MG63 (cell line): ENCODE data around the gene OBSCN. TPM values are rescaled to one million over a fixed set of nuclear protein-coding genes. Genes with fewer than 3 reads are reported as not detected.

Experiments used
- DNase-seq: peaks from one replicate; pipeline ENCODE4 v3.0.0-alpha.2; 2020
- H3K27me3 ChIP-seq: fragments of 250-450 bp; sonication (Bioruptor Pico); 2 replicates; pipeline ENCODE4 v1.5.1; 2020; ENCODE audit warnings: mild to moderate bottlenecking, moderate library complexity
- H3K36me3 ChIP-seq: fragments of 250-450 bp; sonication (Bioruptor Pico); 2 replicates; pipeline ENCODE4 v1.5.1; 2020; ENCODE audit warnings: mild to moderate bottlenecking, moderate library complexity
- H3K4me3 ChIP-seq: fragments of 250-450 bp; sonication (Bioruptor Pico); 2 replicates; pipeline ENCODE4 v1.5.1; 2020; ENCODE audit warnings: mild to moderate bottlenecking, moderate library complexity
- H3K9me3 ChIP-seq: fragments of 250-450 bp; sonication (Bioruptor Pico); 2 replicates; pipeline ENCODE4 v1.5.1; 2020; ENCODE audit warnings: mild to moderate bottlenecking, moderate library complexity
- total RNA-seq: library from RNA; depleted of rRNA; stranded (reverse); fragments of >200 nt; shearing (Covaris generic); gene quantifications from 2 replicates; pipeline ENCODE4 v1.2.3, GENCODE V29; 2014; ENCODE audit warnings: low replicate concordance

The OBSCN gene
- total RNA-seq, 1 experiment from 2014 or later: 2.8 TPM

DNA sequence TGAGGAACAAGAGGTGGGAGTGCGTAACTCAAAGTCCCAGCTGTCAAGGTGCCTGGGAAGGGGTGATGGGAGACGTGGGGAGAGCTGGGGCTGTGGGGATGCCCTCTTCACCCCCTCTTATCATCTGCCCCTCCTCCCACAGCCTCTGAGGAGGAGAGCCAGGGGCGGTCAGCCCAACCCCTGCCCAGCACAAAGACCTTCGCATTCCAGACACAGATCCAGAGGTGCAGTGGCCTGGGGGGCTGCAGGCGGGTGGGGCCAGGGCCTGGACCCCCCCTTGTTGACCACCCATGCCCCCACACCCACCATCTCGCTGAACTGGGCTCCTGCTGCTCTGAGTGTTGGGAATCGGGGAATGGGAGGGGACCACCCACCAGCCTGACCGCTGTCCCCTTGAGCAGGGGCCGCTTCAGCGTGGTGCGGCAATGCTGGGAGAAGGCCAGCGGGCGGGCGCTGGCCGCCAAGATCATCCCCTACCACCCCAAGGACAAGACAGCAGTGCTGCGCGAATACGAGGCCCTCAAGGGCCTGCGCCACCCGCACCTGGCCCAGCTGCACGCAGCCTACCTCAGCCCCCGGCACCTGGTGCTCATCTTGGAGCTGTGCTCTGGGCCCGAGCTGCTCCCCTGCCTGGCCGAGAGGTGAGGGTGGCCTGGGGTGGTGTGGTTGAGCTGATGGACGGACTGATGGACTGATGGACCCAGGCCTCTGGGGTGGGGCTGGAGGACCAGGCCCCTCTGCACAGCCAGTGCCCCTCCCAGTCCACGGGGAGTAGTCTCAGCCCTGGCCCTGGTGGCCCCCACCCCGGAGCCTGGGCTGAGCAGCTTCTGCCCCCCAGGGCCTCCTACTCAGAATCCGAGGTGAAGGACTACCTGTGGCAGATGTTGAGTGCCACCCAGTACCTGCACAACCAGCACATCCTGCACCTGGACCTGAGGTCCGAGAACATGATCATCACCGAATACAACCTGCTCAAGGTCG lies 169.1 kb downstream of the OBSCN start:
- DNase-seq: no peak
- H3K9me3 ChIP-seq: no peaks in the 10 kb centered on the region
- no peak overlapping the region for H3K4me3 ChIP-seq
- no peaks in the 10 kb centered on the region for H3K36me3 ChIP-seq
- H3K27me3 ChIP-seq: no peaks in the 10 kb centered on the region

DNA sequence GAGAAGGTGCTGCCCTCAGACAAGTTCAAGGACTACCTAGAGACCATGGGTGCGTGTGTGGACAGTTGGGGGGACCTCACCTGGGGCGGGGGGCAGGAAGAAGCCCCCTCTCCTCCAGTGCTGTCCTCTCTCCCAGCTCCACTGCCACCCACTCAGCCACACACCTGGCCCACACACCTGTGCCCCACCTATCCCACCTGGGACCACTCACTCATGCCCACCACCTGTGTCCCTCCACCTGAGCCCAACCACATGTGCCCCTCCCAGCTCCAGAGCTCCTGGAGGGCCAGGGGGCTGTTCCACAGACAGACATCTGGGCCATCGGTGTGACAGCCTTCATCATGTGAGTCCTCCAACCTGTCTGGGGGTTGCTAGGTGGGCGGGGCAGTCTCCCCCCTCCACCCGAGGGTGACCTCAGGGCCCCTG lies 169.8 kb downstream of the OBSCN start:
- H3K4me3 ChIP-seq: no peak overlapping the region
- DNase-seq: no peak
- H3K27me3 ChIP-seq: no peaks in the 10 kb centered on the region
- no peaks in the 10 kb centered on the region for H3K36me3 ChIP-seq
- H3K9me3 ChIP-seq: no peaks in the 10 kb centered on the region

DNA sequence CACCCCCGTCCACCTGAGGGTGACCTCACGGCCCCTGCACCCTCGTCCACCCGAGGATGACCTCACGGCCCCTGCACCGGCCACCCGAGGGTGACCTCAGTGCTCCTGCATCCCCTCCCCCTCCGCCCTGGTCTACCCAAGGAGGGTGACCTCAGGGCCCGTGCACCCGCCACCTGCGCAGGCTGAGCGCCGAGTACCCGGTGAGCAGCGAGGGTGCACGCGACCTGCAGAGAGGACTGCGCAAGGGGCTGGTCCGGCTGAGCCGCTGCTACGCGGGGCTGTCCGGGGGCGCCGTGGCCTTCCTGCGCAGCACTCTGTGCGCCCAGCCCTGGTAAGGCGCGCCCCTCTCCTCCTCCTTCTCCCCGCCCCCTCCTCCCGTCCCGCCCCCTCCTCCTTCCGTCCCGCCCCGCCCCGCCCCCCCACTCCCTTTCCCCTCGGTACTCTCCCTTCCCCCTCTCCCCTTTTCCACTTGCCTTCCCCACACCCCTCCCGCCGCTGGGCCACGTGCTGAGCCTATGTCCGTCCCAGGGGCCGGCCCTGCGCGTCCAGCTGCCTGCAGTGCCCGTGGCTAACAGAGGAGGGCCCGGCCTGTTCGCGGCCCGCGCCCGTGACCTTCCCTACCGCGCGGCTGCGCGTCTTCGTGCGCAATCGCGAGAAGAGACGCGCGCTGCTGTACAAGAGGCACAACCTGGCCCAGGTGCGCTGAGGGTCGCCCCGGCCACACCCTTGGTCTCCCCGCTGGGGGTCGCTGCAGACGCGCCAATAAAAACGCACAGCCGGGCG lies 170.4 kb downstream of the OBSCN start:
- Histone ChIP-seq H3K36me3 (no peaks in the 10 kb centered on the region), H3K4me3 (peak overlapping the region; percentile 35), H3K9me3 (no peaks in the 10 kb centered on the region), H3K27me3 (no peaks in the 10 kb centered on the region)
- DNase-seq: peak; percentile 71

DNA sequence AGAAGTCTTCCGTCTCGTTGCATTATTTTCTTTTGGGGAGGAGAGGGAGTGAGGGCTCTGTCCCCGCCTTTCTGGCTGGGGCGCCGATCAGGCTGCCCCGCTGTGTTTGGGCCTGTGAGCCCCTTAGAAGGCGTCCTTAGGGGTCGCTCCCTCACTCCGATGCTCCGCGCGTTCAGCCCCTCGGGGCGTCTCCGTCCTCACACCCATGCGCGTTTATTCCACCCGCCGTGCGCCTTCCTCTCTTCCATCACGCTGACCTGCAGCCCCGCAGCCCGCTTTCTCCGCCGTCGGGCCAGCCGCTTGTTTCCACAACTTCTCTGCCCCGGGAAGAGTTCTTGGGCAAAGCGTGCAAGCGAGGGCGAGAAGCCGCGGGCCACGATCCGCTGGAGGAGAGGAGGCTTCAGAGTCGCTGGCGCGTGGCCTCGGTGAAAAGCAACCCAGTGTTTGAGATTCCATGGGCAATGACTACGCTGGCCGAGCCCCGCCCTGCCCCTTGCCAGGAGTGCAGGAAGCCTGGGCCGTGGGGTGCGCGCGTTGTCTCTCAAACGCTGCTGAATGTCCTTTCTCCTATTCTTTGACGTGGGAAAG lies 171.1 kb downstream of the OBSCN start:
- H3K9me3 ChIP-seq: no peaks in the 10 kb centered on the region
- DNase-seq: peak; percentile 23
- H3K27me3 ChIP-seq: no peaks in the 10 kb centered on the region
- H3K36me3 ChIP-seq: no peaks in the 10 kb centered on the region
- peak overlapping the region; percentile 35 for H3K4me3 ChIP-seq

DNA sequence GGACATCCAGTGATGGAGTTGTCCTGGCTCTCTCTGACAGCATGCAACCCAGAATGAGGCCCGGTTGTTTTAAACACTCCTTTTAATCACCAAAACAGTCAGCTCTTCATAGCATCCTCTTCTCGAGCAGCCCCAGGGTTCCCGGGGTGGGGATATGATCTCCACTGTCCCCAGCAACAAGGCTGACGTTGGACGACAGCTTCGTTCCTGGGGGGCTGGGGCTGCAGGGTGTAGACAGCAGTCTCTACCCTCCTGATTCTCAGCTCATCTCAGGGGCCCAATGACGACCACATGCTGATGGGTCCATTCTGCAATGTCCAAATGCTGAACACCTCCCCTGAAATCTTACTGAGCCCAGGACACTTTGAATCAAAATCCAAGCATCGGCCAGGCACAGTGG lies 171.8 kb downstream of the OBSCN start:
- Histone ChIP-seq H3K36me3 (no peaks in the 10 kb centered on the region), H3K27me3 (no peaks in the 10 kb centered on the region), H3K4me3 (no peak overlapping the region), H3K9me3 (no peaks in the 10 kb centered on the region)
- no peak for DNase-seq

DNA sequence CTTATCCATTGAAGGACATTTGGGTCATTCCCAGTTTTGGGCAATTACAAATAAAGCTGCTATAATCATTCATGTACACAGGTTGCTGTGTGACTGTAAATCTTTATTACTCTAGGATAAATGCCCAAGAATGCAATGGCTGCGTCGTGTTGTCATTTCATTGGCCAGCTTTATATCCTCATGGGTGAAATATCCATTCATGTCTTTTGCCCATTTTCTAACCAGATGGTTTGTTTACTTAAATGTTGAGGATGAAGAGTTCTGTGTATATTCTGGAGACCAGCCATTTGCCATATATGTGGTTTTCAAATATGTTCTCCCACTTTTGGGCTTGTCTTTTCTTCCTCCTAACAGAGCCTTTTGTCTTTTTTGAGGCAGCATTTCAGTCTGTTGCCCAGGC lies 173.5 kb downstream of the OBSCN start:
- peak; percentile 51 for DNase-seq
- Histone ChIP-seq H3K27me3 (no peaks in the 10 kb centered on the region), H3K9me3 (no peaks in the 10 kb centered on the region), H3K36me3 (no peaks in the 10 kb centered on the region), H3K4me3 (no peak overlapping the region)

DNA sequence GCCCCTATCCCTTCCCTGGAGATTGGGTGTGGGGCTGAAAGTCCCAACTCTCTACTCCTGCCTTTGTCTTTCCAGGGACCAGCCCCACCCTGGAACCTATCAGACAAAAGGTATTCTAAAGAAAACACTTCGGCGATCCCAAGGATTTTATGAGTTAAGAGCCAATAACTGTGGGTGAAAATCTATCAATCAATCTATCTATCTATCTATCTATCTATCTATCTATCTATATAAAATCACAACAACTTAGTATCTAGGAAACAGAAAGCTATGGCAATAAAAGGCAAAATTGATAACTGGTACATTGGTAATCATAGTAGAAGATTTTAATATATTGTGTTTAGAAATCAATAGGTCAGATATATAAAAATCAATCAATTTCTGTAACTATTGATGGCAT lies 175.9 kb downstream of the OBSCN start:
- Histone ChIP-seq H3K4me3 (no peak overlapping the region), H3K9me3 (no peaks in the 10 kb centered on the region), H3K36me3 (no peaks in the 10 kb centered on the region), H3K27me3 (no peaks in the 10 kb centered on the region)
- DNase-seq: no peak

DNA sequence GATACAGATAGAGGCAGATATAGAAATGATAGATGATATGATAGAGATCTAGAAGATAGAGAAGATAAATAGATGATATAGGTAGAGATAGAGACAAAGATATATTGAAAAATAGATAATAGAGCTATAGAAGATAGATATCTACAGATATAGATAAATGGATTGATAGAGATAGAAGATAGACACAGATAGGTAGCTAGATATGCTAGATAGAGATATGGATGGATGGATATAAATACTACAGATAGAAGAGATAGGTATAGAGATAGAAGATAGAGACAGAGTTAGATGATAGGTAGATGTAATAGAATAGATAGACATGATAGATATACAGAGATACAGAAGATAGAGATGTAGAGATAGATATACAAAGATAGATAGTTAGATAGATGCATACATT lies 177.4 kb downstream of the OBSCN start:
- no peak overlapping the region for H3K4me3 ChIP-seq
- no peaks in the 10 kb centered on the region for H3K27me3 ChIP-seq
- no peaks in the 10 kb centered on the region for H3K9me3 ChIP-seq
- no peak for DNase-seq
- H3K36me3 ChIP-seq: no peaks in the 10 kb centered on the region

DNA sequence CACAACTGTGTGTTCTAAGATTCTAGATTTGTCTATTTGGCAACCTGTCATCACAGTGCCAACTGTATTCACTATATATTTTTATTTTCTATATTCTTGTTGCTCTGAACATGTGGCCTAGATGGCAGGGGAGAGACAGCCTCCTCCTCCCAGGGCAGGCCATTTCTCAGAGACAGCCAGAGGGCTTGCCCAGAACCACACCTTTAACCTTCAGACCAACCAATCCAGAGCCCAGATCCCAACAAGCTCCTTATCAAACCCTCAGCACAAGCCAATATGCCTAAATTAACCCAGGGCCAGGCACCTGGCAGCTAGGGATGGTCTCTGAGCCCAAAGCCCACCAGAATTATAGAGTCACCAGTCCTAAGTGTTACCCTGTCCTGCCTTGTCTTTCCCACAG lies 179.5 kb downstream of the OBSCN start:
- no peaks in the 10 kb centered on the region for H3K9me3 ChIP-seq
- no peak overlapping the region for H3K4me3 ChIP-seq
- no peak for DNase-seq
- no peaks in the 10 kb centered on the region for H3K27me3 ChIP-seq
- H3K36me3 ChIP-seq: no peaks in the 10 kb centered on the region

DNA sequence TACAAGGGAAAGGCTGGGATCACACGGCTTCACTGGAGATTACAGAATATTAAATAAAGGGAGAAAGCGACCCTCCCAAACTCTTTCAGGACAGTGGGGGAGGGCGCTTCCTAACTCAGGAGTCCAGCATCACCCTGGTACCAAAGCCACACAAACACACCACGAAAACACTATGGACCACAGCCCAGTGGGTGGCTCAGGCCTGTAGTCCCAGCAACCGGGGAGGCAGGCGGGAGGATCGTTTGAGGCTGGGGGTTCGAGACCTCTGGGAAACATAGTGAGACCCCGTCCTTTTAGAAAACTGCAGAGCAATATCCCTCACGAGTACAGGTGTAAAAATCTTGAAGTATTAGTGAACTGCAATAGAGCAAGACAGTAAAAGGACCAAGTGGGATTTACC lies 182.8 kb downstream of the OBSCN start:
- Histone ChIP-seq H3K27me3 (no peaks in the 10 kb centered on the region), H3K4me3 (no peak overlapping the region), H3K9me3 (no peaks in the 10 kb centered on the region), H3K36me3 (peaks cover 20% of the 10 kb centered on the region)
- no peak for DNase-seq

DNA sequence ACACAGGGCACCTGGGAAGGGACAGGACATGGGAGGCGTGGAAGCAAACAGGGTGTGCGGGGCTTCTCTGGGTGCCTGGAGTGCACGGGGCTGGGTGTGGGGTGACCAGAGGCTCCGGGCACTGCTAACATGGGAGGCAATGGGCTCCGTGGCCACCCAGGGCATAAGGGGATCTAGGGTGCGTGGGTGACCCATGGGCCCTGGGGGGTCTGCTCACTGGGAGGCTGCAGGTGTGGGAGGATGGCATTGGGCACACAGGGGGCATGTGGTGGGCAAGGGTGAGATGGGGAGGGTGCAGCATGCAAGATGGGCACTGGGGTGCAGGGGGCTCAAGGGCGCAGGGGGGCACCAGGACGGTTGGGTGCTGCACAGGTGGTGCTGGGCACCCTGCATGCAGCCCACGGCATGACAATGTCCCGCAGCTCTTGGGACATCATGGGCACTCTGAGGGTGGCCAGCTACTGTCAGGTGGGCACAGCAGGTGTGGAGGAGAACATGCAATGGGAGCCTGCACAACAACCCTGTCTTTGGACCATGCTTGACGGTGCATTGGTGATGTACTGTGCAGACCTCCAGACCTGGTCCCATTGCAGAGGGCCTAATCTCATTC lies 183.7 kb downstream of the OBSCN start:
- Histone ChIP-seq H3K27me3 (no peaks in the 10 kb centered on the region), H3K4me3 (no peak overlapping the region), H3K9me3 (no peaks in the 10 kb centered on the region), H3K36me3 (peaks cover 29% of the 10 kb centered on the region)
- DNase-seq: no peak

DNA sequence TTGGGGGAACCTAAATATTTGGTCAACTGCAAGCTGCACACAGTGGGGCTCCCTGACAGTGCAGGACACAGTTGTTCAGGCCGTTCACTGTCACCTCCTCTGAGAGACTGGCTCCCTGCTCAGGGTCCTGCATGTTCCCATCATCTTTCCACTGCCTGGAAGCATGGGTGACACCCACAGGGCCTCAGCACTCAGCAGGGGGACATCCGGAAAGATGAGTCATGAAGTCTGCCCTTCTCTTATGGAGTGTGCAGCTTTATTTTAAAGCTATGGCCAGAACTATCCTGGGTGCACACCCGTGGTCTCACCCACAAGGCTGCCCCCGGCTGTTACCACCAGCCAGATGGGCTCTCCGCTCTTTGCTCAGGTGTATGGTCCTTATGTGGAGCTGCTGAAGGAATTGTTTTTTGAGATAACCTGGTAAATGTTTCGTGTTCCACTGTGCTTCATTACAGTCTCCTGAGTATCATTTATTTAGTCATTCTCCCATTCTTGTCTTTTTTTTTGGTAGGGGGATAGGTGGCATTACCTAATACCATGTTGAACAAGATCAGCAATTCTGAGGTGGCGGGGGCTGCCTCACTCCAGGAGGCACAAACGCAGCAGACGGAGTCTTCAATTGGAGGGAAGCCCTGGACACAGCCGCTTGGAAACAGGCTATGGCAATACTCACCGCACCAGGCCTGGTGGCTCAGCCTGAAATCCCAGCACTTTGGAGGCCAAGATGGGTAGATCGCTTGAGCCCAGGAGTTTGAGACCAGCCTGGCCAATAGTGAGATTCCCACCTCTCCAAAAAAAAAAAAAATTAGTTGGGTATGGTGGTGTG lies 184.5 kb downstream of the OBSCN start:
- no peak overlapping the region for H3K4me3 ChIP-seq
- no peaks in the 10 kb centered on the region for H3K9me3 ChIP-seq
- H3K36me3 ChIP-seq: peaks cover 37% of the 10 kb centered on the region
- H3K27me3 ChIP-seq: no peaks in the 10 kb centered on the region
- peak; percentile 76 for DNase-seq

DNA sequence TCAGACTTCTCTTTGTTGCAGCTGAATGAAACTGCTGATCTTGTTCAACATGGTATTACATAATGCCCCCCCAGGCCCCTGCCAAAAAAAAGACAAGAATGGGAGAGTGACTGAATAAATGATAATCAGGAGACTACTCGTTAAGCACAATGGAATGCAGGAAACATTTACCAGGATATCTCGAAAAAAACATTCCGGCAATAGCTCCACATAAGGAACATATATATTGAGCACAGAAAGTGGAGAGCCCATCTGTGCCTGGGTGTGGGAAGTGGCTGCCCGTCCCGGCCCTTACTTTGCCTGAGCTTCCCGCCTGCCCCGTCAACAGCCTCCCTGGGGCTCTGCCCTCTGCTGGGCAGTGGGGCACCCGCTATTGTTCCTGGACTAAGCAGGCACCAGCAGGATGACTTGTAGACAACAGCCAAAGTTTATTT lies 185.4 kb downstream of the OBSCN start:
- peak; percentile 53 for DNase-seq
- Histone ChIP-seq H3K36me3 (peaks cover 46% of the 10 kb centered on the region), H3K27me3 (no peaks in the 10 kb centered on the region), H3K4me3 (no peak overlapping the region), H3K9me3 (no peaks in the 10 kb centered on the region)

DNA sequence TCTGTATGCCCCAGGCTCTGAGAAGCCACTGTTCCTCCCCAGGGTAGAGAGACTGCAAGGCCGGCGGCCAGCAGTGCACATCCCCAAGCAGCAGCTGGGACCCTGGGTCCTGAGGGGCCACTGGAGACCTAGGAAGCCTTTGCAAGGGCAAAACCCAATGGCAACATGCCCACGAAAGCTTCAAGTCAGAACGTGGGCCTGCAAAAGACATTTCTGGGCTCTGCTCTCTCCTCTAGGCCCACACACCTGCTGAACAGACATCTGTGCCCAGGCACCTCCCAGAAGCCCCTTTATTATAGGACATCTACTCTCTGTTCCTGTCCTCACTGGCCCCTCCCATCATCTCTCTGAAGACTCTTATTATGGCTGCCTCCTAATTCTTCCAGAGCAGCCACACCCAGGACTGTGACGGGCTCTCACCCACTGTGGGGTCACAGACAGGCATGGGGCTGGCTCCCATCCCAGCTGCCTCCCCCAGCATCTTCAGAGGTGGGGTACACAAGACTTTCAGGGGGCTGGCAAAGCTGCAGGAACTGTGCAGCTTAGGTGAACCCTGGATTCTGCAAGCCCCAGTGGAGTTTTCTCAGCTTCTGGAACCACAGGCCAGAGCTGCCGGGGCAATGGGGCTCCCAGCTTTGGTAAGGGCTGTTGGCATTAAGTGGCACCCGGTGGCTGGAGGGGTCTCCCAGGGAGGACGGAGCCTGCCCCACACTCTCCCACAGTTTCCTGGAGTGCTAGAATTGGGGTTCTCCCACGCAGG lies 186.1 kb downstream of the OBSCN start:
- Histone ChIP-seq H3K36me3 (peaks cover 53% of the 10 kb centered on the region), H3K4me3 (no peak overlapping the region), H3K9me3 (no peaks in the 10 kb centered on the region), H3K27me3 (no peaks in the 10 kb centered on the region)
- DNase-seq: no peak

DNA sequence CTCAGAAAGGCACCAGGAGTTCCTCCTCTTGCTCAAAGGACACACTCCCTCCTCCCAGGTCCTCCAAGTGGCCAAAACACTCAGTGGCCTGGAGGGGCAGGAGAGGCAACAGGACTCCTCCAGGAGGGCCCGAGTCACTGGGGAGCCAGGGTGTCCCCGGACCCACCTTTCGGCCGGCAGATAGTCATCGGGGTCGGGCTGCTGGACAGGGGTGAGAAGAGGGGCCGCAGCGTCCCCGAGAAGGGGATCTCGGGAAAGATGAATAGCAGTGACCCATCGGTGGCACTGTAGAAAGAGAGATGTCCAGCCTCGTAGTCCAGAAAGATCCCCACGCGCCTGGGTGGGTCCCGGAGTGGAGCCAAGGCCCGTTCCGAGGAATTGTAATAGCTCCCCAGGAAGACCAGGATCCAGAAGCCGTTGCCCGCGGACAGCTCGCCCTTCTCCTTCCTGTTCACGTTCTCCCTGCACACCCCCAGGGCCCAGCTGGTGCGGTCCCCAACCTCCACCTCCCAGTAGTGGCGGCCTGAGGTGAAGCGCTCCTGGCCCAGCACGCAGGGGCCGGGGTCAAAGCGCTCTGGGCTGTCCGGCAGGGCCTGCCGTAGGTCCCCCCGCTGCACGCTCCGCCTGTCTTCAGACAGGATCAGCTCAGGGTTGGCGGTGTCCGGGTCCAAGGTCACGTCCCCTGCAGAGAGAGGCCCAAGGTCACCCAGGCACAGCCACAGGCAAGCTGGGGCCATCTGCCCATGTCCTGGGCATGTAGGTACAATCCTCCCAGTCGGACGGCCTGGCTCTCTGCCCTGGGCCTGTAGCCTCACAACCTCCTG lies 186.9 kb downstream of the OBSCN start:
- no peaks in the 10 kb centered on the region for H3K27me3 ChIP-seq
- no peaks in the 10 kb centered on the region for H3K9me3 ChIP-seq
- DNase-seq: no peak
- peaks cover 57% of the 10 kb centered on the region for H3K36me3 ChIP-seq
- H3K4me3 ChIP-seq: no peak overlapping the region
